ENCODE results near the gene DUOXA1. TPM values are rescaled to one million over a fixed set of nuclear protein-coding genes. Genes with fewer than 3 reads are reported as not detected.

DUOXA1 gene
- total RNA-seq, 1 experiment from 2014 or later: 0.09 TPM

DNA sequence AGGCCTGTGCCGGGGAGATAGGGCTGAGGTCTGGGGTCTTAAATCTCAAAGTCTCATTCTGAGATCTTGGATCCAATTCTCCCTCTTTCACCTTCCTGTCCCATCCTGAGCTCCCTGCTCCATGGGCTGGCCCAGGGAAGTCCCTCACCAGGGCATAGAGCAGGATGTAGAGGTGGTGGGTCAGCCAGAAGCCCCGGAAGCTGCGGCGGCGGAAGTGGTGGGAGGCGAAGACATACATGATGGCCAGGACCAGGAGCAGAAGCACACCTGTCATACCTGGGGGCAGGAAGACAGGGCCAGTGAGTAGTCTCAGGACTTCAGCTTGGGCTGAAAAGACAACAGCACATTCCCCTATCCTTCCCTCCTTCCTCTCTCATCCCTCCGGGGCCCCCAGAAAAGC, 32.2 kb downstream of the DUOXA1 start (continued):
- TF ChIP-seq, protein P1, sequence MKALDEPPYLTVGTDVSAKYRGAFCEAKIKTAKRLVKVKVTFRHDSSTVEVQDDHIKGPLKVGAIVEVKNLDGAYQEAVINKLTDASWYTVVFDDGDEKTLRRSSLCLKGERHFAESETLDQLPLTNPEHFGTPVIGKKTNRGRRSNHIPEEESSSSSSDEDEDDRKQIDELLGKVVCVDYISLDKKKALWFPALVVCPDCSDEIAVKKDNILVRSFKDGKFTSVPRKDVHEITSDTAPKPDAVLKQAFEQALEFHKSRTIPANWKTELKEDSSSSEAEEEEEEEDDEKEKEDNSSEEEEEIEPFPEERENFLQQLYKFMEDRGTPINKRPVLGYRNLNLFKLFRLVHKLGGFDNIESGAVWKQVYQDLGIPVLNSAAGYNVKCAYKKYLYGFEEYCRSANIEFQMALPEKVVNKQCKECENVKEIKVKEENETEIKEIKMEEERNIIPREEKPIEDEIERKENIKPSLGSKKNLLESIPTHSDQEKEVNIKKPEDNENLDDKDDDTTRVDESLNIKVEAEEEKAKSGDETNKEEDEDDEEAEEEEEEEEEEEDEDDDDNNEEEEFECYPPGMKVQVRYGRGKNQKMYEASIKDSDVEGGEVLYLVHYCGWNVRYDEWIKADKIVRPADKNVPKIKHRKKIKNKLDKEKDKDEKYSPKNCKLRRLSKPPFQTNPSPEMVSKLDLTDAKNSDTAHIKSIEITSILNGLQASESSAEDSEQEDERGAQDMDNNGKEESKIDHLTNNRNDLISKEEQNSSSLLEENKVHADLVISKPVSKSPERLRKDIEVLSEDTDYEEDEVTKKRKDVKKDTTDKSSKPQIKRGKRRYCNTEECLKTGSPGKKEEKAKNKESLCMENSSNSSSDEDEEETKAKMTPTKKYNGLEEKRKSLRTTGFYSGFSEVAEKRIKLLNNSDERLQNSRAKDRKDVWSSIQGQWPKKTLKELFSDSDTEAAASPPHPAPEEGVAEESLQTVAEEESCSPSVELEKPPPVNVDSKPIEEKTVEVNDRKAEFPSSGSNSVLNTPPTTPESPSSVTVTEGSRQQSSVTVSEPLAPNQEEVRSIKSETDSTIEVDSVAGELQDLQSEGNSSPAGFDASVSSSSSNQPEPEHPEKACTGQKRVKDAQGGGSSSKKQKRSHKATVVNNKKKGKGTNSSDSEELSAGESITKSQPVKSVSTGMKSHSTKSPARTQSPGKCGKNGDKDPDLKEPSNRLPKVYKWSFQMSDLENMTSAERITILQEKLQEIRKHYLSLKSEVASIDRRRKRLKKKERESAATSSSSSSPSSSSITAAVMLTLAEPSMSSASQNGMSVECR (CRISPR knock-in tag; IDR thresholded peaks at IDR 0.05; ENCODE audit: borderline replicate concordance): no peak
- TF ChIP-seq, protein P2, sequence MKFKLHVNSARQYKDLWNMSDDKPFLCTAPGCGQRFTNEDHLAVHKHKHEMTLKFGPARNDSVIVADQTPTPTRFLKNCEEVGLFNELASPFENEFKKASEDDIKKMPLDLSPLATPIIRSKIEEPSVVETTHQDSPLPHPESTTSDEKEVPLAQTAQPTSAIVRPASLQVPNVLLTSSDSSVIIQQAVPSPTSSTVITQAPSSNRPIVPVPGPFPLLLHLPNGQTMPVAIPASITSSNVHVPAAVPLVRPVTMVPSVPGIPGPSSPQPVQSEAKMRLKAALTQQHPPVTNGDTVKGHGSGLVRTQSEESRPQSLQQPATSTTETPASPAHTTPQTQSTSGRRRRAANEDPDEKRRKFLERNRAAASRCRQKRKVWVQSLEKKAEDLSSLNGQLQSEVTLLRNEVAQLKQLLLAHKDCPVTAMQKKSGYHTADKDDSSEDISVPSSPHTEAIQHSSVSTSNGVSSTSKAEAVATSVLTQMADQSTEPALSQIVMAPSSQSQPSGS (CRISPR knock-in tag; IDR thresholded peaks at IDR 0.05; ENCODE audit: borderline replicate concordance, low read depth): no peak

DNA sequence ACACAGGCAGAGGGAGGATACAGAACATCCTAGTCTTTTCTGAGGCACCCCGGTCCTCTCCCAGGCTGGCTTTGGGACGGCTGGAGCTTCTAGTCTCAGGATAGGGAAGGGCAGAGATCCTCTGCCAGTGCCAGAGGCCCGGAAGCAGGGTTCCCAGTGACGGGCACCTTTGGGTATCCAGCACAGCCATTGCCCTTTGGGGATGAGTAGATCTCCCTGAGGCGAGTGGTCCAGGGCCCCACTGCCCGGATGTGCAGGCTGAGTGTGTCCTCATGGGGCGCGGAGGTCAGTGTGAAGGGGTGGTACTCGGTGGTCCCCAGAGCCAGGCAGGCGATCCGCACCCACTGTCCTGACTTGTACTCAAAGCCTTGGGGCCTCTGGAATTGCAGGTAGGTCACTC, 34.0 kb downstream of the DUOXA1 start:
- CTCF ChIA-PET: interaction anchor here (3.3 kb wide), 1 partner anchor 22 kb away, joined by 14 read pairs; no protein-coding TSS in a partner anchor
- Mint-ChIP-seq H3K4me3 (no peak overlapping the region), H3K27ac (no peak overlapping the region), H3K36me3 (no peaks in the 10 kb centered on the region), H3K27me3 (ENCODE audit: low read depth) (peaks cover 17% of the 10 kb centered on the region), H3K9me3 (no peaks in the 10 kb centered on the region), H3K4me1 (peaks cover 5% of the 10 kb centered on the region)
- POLR2A ChIA-PET: no interaction called here
- no peak for DNase-seq (ENCODE audit: low spot score)
- no peak for ATAC-seq
- TF ChIP-seq, protein P3, sequence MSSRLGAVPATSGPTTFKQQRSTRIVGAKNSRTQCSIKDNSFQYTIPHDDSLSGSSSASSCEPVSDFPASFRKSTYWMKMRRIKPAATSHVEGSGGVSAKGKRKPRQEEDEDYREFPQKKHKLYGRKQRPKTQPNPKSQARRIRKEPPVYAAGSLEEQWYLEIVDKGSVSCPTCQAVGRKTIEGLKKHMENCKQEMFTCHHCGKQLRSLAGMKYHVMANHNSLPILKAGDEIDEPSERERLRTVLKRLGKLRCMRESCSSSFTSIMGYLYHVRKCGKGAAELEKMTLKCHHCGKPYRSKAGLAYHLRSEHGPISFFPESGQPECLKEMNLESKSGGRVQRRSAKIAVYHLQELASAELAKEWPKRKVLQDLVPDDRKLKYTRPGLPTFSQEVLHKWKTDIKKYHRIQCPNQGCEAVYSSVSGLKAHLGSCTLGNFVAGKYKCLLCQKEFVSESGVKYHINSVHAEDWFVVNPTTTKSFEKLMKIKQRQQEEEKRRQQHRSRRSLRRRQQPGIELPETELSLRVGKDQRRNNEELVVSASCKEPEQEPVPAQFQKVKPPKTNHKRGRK (CRISPR knock-in tag; IDR thresholded peaks at IDR 0.05; ENCODE audit: borderline replicate concordance): no peak
- TF ChIP-seq, protein P4, sequence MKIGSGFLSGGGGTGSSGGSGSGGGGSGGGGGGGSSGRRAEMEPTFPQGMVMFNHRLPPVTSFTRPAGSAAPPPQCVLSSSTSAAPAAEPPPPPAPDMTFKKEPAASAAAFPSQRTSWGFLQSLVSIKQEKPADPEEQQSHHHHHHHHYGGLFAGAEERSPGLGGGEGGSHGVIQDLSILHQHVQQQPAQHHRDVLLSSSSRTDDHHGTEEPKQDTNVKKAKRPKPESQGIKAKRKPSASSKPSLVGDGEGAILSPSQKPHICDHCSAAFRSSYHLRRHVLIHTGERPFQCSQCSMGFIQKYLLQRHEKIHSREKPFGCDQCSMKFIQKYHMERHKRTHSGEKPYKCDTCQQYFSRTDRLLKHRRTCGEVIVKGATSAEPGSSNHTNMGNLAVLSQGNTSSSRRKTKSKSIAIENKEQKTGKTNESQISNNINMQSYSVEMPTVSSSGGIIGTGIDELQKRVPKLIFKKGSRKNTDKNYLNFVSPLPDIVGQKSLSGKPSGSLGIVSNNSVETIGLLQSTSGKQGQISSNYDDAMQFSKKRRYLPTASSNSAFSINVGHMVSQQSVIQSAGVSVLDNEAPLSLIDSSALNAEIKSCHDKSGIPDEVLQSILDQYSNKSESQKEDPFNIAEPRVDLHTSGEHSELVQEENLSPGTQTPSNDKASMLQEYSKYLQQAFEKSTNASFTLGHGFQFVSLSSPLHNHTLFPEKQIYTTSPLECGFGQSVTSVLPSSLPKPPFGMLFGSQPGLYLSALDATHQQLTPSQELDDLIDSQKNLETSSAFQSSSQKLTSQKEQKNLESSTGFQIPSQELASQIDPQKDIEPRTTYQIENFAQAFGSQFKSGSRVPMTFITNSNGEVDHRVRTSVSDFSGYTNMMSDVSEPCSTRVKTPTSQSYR (CRISPR knock-in tag; IDR thresholded peaks at IDR 0.05): no peak
- TF ChIP-seq ZNF416 (CRISPR knock-in tag; IDR thresholded peaks at IDR 0.05) (no peak), FOXK1 (CRISPR knock-in tag; IDR thresholded peaks at IDR 0.05) (no peak), NFYB (CRISPR knock-in tag; conservative IDR thresholded peaks at IDR 0.05; ENCODE audit: low read depth) (no peak), OVOL2 (CRISPR knock-in tag; IDR thresholded peaks at IDR 0.05; ENCODE audit: borderline replicate concordance) (no peak), NR2C2 (CRISPR knock-in tag; IDR thresholded peaks at IDR 0.05) (no peak), ETV6 (CRISPR knock-in tag; IDR thresholded peaks at IDR 0.05) (no peak), RELA (CRISPR knock-in tag; IDR thresholded peaks at IDR 0.05; ENCODE audit: borderline replicate concordance) (no peak), SMAD3 (CRISPR knock-in tag; IDR thresholded peaks at IDR 0.05; ENCODE audit: borderline replicate concordance) (no peak), ZNF671 (CRISPR knock-in tag; IDR thresholded peaks at IDR 0.05) (no peak)
- TF ChIP-seq, protein P5, sequence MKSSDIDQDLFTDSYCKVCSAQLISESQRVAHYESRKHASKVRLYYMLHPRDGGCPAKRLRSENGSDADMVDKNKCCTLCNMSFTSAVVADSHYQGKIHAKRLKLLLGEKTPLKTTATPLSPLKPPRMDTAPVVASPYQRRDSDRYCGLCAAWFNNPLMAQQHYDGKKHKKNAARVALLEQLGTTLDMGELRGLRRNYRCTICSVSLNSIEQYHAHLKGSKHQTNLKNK (CRISPR knock-in tag; IDR thresholded peaks at IDR 0.05): no peak
- TF ChIP-seq, protein P6, sequence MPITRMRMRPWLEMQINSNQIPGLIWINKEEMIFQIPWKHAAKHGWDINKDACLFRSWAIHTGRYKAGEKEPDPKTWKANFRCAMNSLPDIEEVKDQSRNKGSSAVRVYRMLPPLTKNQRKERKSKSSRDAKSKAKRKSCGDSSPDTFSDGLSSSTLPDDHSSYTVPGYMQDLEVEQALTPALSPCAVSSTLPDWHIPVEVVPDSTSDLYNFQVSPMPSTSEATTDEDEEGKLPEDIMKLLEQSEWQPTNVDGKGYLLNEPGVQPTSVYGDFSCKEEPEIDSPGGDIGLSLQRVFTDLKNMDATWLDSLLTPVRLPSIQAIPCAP (CRISPR knock-in tag; IDR thresholded peaks at IDR 0.05): no peak
- TF ChIP-seq, protein P7, sequence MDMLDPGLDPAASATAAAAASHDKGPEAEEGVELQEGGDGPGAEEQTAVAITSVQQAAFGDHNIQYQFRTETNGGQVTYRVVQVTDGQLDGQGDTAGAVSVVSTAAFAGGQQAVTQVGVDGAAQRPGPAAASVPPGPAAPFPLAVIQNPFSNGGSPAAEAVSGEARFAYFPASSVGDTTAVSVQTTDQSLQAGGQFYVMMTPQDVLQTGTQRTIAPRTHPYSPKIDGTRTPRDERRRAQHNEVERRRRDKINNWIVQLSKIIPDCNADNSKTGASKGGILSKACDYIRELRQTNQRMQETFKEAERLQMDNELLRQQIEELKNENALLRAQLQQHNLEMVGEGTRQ (CRISPR knock-in tag; IDR thresholded peaks at IDR 0.05): no peak
- TF ChIP-seq, protein P1 (CRISPR knock-in tag; IDR thresholded peaks at IDR 0.05; ENCODE audit: borderline replicate concordance): no peak
- TF ChIP-seq, protein P8, sequence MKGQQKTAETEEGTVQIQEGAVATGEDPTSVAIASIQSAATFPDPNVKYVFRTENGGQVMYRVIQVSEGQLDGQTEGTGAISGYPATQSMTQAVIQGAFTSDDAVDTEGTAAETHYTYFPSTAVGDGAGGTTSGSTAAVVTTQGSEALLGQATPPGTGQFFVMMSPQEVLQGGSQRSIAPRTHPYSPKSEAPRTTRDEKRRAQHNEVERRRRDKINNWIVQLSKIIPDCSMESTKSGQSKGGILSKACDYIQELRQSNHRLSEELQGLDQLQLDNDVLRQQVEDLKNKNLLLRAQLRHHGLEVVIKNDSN (CRISPR knock-in tag; IDR thresholded peaks at IDR 0.05): no peak
